DND-41 (cell line): Measurements from ENCODE around the gene CAD.

Experiments
- ATAC-seq: fragments of 200-7000 bp; cut with Tn5 transposase; 3 replicates; pipeline ENCODE4 v1.9.1; 2021; ENCODE audit warnings: low read depth; ENCODE audit not compliant: insufficient read depth
- DNase-seq: peaks from one replicate; pipeline ENCODE4 v3.0.0-alpha.2; 2020
- H2AFZ ChIP-seq: 2 replicates; pipeline ENCODE4 v1.6.0; 2012; ENCODE audit warnings: low read depth, low read length
- H3K27ac ChIP-seq: 2 replicates; pipeline ENCODE4 v1.5.1; 2012; ENCODE audit warnings: low read length, inconsistent platforms
- H3K27me3 ChIP-seq: fragments of 200-600 bp; sonication (generic); 2 replicates; pipeline ENCODE4 v1.6.0; 2012; ENCODE audit warnings: low read length, mild to moderate bottlenecking, inconsistent platforms; ENCODE audit not compliant: insufficient read depth, poor library complexity
- H3K36me3 ChIP-seq: 2 replicates; pipeline ENCODE4 v1.5.1; 2012; ENCODE audit warnings: low read length, inconsistent platforms; ENCODE audit not compliant: insufficient read depth
- H3K4me1 ChIP-seq: 2 replicates; pipeline ENCODE4 v1.5.1; 2012; ENCODE audit warnings: mild to moderate bottlenecking, low read length; ENCODE audit not compliant: insufficient read depth
- H3K4me2 ChIP-seq: 2 replicates; pipeline ENCODE4 v1.6.0; 2012; ENCODE audit warnings: mild to moderate bottlenecking, moderate library complexity, low read length, inconsistent platforms; ENCODE audit not compliant: insufficient read depth
- H3K4me3 ChIP-seq, 2 experiments: fragments of 200-600 bp in 1 of 2; shearing (Covaris generic) in 1 of 2; 2 replicates each; pipeline ENCODE4 v1.5.1; 2012 to 2016; ENCODE audit warnings: inconsistent platforms in 2 of 2, low read length in 2 of 2, mild to moderate bottlenecking in 2 of 2, low read depth in 1 of 2, moderate library complexity in 1 of 2
- H3K79me2 ChIP-seq: 2 replicates; pipeline ENCODE4 v1.6.0; 2012; ENCODE audit warnings: low read length, inconsistent platforms; ENCODE audit not compliant: insufficient read depth
- H3K9ac ChIP-seq: 2 replicates; pipeline ENCODE4 v1.6.0; 2012; ENCODE audit warnings: low read depth, mild to moderate bottlenecking, inconsistent platforms, low read length, moderate library complexity
- H3K9me3 ChIP-seq: 2 replicates; pipeline ENCODE4 v1.5.1; 2012; ENCODE audit warnings: low read length, moderate library complexity, mild to moderate bottlenecking, inconsistent platforms; ENCODE audit not compliant: insufficient read depth, severe bottlenecking
- H4K20me1 ChIP-seq: 2 replicates; pipeline ENCODE4 v1.6.0; 2012; ENCODE audit warnings: low read length; ENCODE audit not compliant: insufficient read depth
- EZH2 ChIP-seq: IDR thresholded peaks from 3 replicates; pipeline ENCODE4 v1.6.1; 2012; ENCODE audit warnings: borderline replicate concordance, low read depth, mild to moderate bottlenecking, moderate library complexity, low read length, inconsistent platforms; ENCODE audit not compliant: severe bottlenecking
- TF ChIP-seq, protein P1 (sequence below): IDR thresholded peaks from 2 replicates; pipeline ENCODE4 v1.5.1; 2012; ENCODE audit warnings: borderline replicate concordance, low read length, moderate library complexity, mild to moderate bottlenecking; ENCODE audit not compliant: poor library complexity, severe bottlenecking; ENCODE audit errors: extremely low read depth

CAD gene

DNA sequence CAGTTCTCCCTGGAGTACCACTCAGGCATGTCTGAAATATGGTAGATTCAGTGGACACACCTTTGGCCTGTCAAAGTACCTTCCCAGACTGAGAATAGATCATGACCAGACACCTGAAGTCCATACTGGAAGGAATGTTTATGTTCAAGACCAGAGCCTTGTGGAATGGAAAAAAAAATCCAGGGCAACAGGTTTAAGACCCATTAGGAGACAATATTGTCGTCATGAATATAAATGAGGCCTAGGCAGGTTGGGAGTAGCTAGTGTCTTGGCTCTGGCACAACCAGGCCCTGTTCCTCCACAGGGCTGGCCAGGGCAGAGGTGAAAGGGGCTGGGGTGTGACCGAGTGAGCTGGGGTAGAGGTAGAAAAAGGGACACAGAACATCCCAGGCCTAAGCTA lies 18.5 kb upstream of the CAD start:
- Histone ChIP-seq H3K27me3 (no peaks in the 10 kb centered on the region), H3K4me3 (no peak overlapping the region), H3K4me2 (no peak overlapping the region), H4K20me1 (peaks cover 7% of the 10 kb centered on the region; the same call in 1 of the 2 replicates), H2AFZ (no peak overlapping the region), H3K9ac (no peak overlapping the region), H3K27ac (no peak overlapping the region), H3K36me3 (peaks cover 39% of the 10 kb centered on the region), H3K4me1 (no peaks in the 10 kb centered on the region), H3K79me2 (no peaks in the 10 kb centered on the region), H3K9me3 (no peaks in the 10 kb centered on the region)
- ATAC-seq (0 out of 3 replicates have a peak, but pooled peaks have one; percentile 13), DNase-seq (no peak)
- TF ChIP-seq, protein P1, sequence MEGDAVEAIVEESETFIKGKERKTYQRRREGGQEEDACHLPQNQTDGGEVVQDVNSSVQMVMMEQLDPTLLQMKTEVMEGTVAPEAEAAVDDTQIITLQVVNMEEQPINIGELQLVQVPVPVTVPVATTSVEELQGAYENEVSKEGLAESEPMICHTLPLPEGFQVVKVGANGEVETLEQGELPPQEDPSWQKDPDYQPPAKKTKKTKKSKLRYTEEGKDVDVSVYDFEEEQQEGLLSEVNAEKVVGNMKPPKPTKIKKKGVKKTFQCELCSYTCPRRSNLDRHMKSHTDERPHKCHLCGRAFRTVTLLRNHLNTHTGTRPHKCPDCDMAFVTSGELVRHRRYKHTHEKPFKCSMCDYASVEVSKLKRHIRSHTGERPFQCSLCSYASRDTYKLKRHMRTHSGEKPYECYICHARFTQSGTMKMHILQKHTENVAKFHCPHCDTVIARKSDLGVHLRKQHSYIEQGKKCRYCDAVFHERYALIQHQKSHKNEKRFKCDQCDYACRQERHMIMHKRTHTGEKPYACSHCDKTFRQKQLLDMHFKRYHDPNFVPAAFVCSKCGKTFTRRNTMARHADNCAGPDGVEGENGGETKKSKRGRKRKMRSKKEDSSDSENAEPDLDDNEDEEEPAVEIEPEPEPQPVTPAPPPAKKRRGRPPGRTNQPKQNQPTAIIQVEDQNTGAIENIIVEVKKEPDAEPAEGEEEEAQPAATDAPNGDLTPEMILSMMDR: no peak
- TF ChIP-seq EZH2: no peak

DNA sequence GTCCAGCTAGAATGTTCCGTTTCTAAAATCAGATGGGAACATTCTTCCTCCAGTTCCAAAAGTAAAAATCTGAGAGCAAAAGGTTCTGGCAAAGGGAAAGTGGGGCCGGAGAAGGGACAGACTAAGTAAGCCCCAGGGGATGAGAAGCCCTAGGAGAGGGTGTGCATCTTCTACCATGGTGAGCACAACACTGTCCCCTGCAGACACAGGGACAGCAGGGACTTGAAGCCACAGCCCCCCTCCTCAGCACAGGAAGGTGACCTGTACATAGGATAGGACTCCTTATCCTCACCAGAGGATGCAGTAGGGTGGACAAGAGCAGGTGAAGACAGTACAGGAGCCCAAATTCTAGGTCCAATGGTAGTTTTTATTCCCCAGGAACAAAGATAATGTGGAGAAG lies 17.9 kb upstream of the CAD start:
- Histone ChIP-seq H4K20me1 (peaks cover 7% of the 10 kb centered on the region; the same call in 1 of the 2 replicates), H3K27ac (no peak overlapping the region), H3K4me2 (no peak overlapping the region), H3K9ac (no peak overlapping the region), H3K9me3 (no peaks in the 10 kb centered on the region), H3K4me1 (no peaks in the 10 kb centered on the region), H3K4me3 (no peak overlapping the region), H3K36me3 (peaks cover 45% of the 10 kb centered on the region), H3K79me2 (no peaks in the 10 kb centered on the region), H2AFZ (no peak overlapping the region), H3K27me3 (no peaks in the 10 kb centered on the region)
- TF ChIP-seq, protein P1: no peak
- TF ChIP-seq EZH2: no peak
- DNase-seq: no peak
- peak; percentile 27; the same call in 1 of the 3 replicates for ATAC-seq

DNA sequence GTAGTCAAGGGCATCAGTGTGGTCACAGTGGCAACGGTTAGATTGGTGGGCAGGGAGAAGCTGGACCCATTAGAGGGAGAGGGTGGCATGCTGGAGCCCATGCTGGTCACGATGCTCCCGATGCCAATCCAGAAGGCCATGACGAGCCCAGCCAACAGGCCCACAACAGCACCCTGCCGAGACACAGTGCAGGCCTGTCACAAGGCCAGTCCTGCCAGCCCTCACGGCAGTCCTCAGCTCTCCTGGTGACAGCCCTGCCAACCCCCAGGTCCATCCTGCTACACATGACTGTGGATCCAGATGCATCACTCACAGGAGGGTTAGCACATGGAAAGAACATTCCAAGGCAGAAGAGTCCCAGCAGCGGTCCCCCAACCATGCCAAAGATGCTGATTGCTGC lies 15.5 kb upstream of the CAD start:
- H2AFZ ChIP-seq: no peak overlapping the region
- peaks cover 70% of the 10 kb centered on the region for H3K36me3 ChIP-seq
- TF ChIP-seq, protein P1: no peak
- no peak for TF ChIP-seq EZH2
- H3K27ac ChIP-seq: no peak overlapping the region
- no peaks in the 10 kb centered on the region for H3K79me2 ChIP-seq
- H4K20me1 ChIP-seq: peaks cover 11% of the 10 kb centered on the region; the same call in 1 of the 2 replicates
- H3K4me1 ChIP-seq: no peaks in the 10 kb centered on the region
- H3K4me3 ChIP-seq: no peak overlapping the region
- H3K27me3 ChIP-seq: no peaks in the 10 kb centered on the region
- H3K9ac ChIP-seq: no peak overlapping the region
- H3K4me2 ChIP-seq: no peak overlapping the region
- DNase-seq (no peak), ATAC-seq (no peak)
- no peaks in the 10 kb centered on the region for H3K9me3 ChIP-seq

DNA sequence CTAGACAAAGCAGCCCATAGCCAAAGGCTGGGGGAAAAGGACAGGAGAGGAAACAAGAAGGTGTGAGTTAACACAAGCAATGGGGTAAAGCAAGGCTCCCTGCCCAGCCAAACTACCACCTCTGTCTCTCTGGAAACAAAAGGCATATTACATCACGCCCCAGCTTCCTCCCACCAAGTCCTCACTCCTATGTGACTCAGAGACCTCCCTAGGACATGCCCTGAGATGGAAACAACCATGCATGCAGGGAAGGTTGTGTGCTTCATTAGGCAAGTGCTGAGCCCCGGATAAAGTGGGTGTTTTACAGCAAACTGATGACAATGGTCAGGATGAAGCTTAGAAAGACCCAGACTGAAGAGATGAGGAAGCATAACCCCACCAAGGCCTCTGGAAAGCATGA lies 14.3 kb upstream of the CAD start:
- ATAC-seq (no peak), DNase-seq (no peak)
- Histone ChIP-seq H4K20me1 (peaks cover 11% of the 10 kb centered on the region; the same call in 1 of the 2 replicates), H3K9me3 (no peaks in the 10 kb centered on the region), H3K79me2 (no peaks in the 10 kb centered on the region), H3K27ac (no peak overlapping the region), H3K4me1 (no peaks in the 10 kb centered on the region), H3K4me2 (no peak overlapping the region), H3K36me3 (peaks cover 81% of the 10 kb centered on the region), H3K27me3 (no peaks in the 10 kb centered on the region), H3K4me3 (no peak overlapping the region), H3K9ac (no peak overlapping the region), H2AFZ (no peak overlapping the region)
- TF ChIP-seq, protein P1: no peak
- no peak for TF ChIP-seq EZH2
